ENCODE measurements around the gene SIX2.

DNA sequence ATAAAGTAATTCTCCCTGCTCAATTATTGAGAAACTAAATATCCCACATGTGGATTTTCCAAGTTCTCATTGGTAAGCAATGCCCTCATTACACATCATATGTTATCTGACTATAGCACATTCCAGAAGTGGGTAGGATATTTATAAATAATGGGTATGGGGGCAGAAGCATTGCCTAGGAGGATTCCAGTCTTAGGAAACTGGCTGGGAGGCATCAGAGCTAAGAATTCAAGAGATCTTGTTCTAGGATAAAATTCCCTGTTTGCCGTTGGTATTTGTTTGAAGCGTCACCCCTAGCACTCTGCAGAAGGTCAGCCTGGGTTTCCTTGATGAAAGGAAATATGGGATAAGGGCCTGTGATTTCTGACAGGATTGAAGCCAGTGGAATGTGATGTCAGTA lies 20.1 kb downstream of the SIX2 start:
- no peak for TF ChIP-seq EP300 (IDR thresholded peaks at IDR 0.05; ENCODE audit: low read depth)
- TF ChIP-seq, protein P1, sequence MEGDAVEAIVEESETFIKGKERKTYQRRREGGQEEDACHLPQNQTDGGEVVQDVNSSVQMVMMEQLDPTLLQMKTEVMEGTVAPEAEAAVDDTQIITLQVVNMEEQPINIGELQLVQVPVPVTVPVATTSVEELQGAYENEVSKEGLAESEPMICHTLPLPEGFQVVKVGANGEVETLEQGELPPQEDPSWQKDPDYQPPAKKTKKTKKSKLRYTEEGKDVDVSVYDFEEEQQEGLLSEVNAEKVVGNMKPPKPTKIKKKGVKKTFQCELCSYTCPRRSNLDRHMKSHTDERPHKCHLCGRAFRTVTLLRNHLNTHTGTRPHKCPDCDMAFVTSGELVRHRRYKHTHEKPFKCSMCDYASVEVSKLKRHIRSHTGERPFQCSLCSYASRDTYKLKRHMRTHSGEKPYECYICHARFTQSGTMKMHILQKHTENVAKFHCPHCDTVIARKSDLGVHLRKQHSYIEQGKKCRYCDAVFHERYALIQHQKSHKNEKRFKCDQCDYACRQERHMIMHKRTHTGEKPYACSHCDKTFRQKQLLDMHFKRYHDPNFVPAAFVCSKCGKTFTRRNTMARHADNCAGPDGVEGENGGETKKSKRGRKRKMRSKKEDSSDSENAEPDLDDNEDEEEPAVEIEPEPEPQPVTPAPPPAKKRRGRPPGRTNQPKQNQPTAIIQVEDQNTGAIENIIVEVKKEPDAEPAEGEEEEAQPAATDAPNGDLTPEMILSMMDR (IDR thresholded peaks at IDR 0.05): no peak
- TF ChIP-seq POLR2A (IDR thresholded peaks at IDR 0.05): no peak
